Hepatocyte (in vitro differentiated cells): ENCODE measurements around the gene USP24. TPM values are rescaled to one million over a fixed set of nuclear protein-coding genes. Genes with fewer than 3 reads are reported as not detected.

ENCODE experiments used
- DNase-seq: peaks from one replicate; pipeline ENCODE4 v3.0.0-alpha.2; 2016; ENCODE audit warnings: low spot score
- H2AFZ ChIP-seq: fragments of 200-600 bp; sonication (generic); 2 replicates; pipeline ENCODE4 v1.6.0; 2016; ENCODE audit warnings: antibody characterized with exemption, mild to moderate bottlenecking
- H3K27ac ChIP-seq: fragments of 200-600 bp; sonication (generic); 2 replicates; pipeline ENCODE4 v1.5.1; 2016; ENCODE audit warnings: mild to moderate bottlenecking
- H3K27me3 ChIP-seq: fragments of 200-600 bp; sonication (generic); 2 replicates; pipeline ENCODE4 v1.6.1; 2016
- H3K36me3 ChIP-seq: fragments of 200-600 bp; sonication (generic); replicated peaks from 2 replicates; pipeline ENCODE4 v1.5.1; 2016; ENCODE audit warnings: low read depth; ENCODE audit not compliant: insufficient read depth
- H3K4me1 ChIP-seq: fragments of 200-600 bp; sonication (generic); 2 replicates; pipeline ENCODE4 v1.5.1; 2016; ENCODE audit warnings: mild to moderate bottlenecking, moderate library complexity; ENCODE audit not compliant: insufficient read depth
- H3K4me2 ChIP-seq: fragments of 200-600 bp; sonication (generic); 2 replicates; pipeline ENCODE4 v1.6.0; 2016
- H3K4me3 ChIP-seq: fragments of 200-600 bp; sonication (generic); 2 replicates; pipeline ENCODE4 v1.5.1; 2016; ENCODE audit warnings: mild to moderate bottlenecking
- H3K79me2 ChIP-seq: fragments of 200-600 bp; sonication (generic); 2 replicates; pipeline ENCODE4 v1.6.0; 2017; ENCODE audit warnings: mild to moderate bottlenecking
- H3K9me2 ChIP-seq: fragments of 200-600 bp; sonication (generic); replicated peaks from 2 replicates; pipeline ENCODE4 v1.6.0; 2017; ENCODE audit warnings: mild to moderate bottlenecking; ENCODE audit not compliant: insufficient read depth
- H3K9me3 ChIP-seq: fragments of 200-600 bp; sonication (generic); 2 replicates; pipeline ENCODE4 v1.5.1; 2016; ENCODE audit warnings: low read depth, mild to moderate bottlenecking
- H4K20me1 ChIP-seq: fragments of 200-600 bp; sonication (generic); 2 replicates; pipeline ENCODE4 v1.6.0; 2016; ENCODE audit warnings: mild to moderate bottlenecking; ENCODE audit not compliant: insufficient read depth, poor library complexity, severe bottlenecking
- CTCF ChIP-seq: fragments of 200-600 bp; sonication (generic); IDR thresholded peaks from 2 replicates; pipeline ENCODE4 v1.5.1; 2016; ENCODE audit warnings: antibody characterized with exemption, mild to moderate bottlenecking; ENCODE audit not compliant: poor library complexity
- EZH2 ChIP-seq: fragments of 200-600 bp; sonication (generic); IDR thresholded peaks from 2 replicates; pipeline ENCODE4 v1.6.1; 2016; ENCODE audit warnings: antibody characterized with exemption, mild to moderate bottlenecking, borderline replicate concordance
- EZH2phosphoT487 ChIP-seq: fragments of 200-600 bp; sonication (generic); IDR thresholded peaks from one replicate; pipeline ENCODE4 v1.6.1; 2018; ENCODE audit warnings: antibody characterized with exemption, mild to moderate bottlenecking, low read depth, moderate library complexity; ENCODE audit not compliant: unreplicated experiment, severe bottlenecking
- WGBS: methylation state at CpG from one replicate; pipeline ENCODE4 v1.1.6; 2016; ENCODE audit warnings: low lambda C conversion rate; ENCODE audit errors: missing lambda C conversion rate; 5-methylcytosine and 5-hydroxymethylcytosine counted together
- polyA plus RNA-seq: library from polyadenylated mRNA; unstranded; fragments of >200 nt; fragmentation: Nextera tagmentation; extraction: Ambion mirVana; gene quantifications from 2 replicates; pipeline ENCODE4 v1.2.1, GENCODE V29; 2016
- total RNA-seq: library from RNA; depleted of rRNA; stranded (reverse); fragments of >200 nt; gene quantifications from 2 replicates; pipeline ENCODE4 v1.2.3, GENCODE V29; 2014

Gene USP24
- total and polyA plus RNA-seq, 2 experiments from 2014 or later, result 9.3 to 41.9 TPM

GRCh38 chr1:55209247-55209646 is 5.9 kb downstream of the USP24 start:
- H3K79me2 ChIP-seq, result peaks cover 95% of the 10 kb centered on the region
- H3K4me2 ChIP-seq, result peak overlapping the region; percentile 25
- H3K9me2 ChIP-seq, result no peaks in the 10 kb centered on the region
- 13% methylated on average over 2 of the region's 2 CpGs for WGBS
- H3K27ac ChIP-seq, result no peak overlapping the region
- no peak for TF ChIP-seq EZH2phosphoT487
- no peak for TF ChIP-seq CTCF
- TF ChIP-seq EZH2, result no peak
- peaks cover 49% of the 10 kb centered on the region for H3K4me1 ChIP-seq
- no peaks in the 10 kb centered on the region for H3K27me3 ChIP-seq
- no peak overlapping the region for H3K4me3 ChIP-seq
- no peak overlapping the region for H2AFZ ChIP-seq
- H3K9me3 ChIP-seq, result no peaks in the 10 kb centered on the region
- DNase-seq, result no peak
- H3K36me3 ChIP-seq, result no peaks in the 10 kb centered on the region
- H4K20me1 ChIP-seq, result peaks cover 55% of the 10 kb centered on the region

- Histone ChIP-seq H2AFZ (no peak overlapping the region), H3K79me2 (peaks cover 95% of the 10 kb centered on the region), H4K20me1 (peaks cover 46% of the 10 kb centered on the region), H3K4me3 (no peak overlapping the region), H3K9me3 (no peaks in the 10 kb centered on the region), H3K9me2 (no peaks in the 10 kb centered on the region), H3K27ac (no peak overlapping the region), H3K36me3 (no peaks in the 10 kb centered on the region), H3K4me1 (peaks cover 23% of the 10 kb centered on the region), H3K4me2 (no peak overlapping the region), H3K27me3 (no peaks in the 10 kb centered on the region)
- DNase-seq, result no peak
- TF ChIP-seq CTCF, result no peak
- no peak for TF ChIP-seq EZH2phosphoT487
- no peak for TF ChIP-seq EZH2
- WGBS, result 70% methylated on average over 2 of the region's 2 CpGs
Measured at GRCh38 chr1:55206210-55206609, 9.0 kb downstream of the USP24 start.

GRCh38 chr1:55204997-55205396 is 10.2 kb downstream of the USP24 start:
- Histone ChIP-seq H3K4me3 (no peak overlapping the region), H3K4me2 (no peak overlapping the region), H3K9me3 (no peaks in the 10 kb centered on the region), H3K36me3 (no peaks in the 10 kb centered on the region), H2AFZ (no peak overlapping the region), H3K9me2 (no peaks in the 10 kb centered on the region), H3K27ac (no peak overlapping the region), H3K79me2 (peaks cover 97% of the 10 kb centered on the region), H4K20me1 (peaks cover 36% of the 10 kb centered on the region), H3K4me1 (peaks cover 17% of the 10 kb centered on the region), H3K27me3 (no peaks in the 10 kb centered on the region)
- no peak for DNase-seq
- TF ChIP-seq EZH2 (no peak), EZH2phosphoT487 (no peak), CTCF (no peak)
- WGBS, result 60% methylated on average over 1 of the region's 1 CpG

GRCh38 chr1:55203064-55203463 is 12.1 kb downstream of the USP24 start:
- TF ChIP-seq EZH2phosphoT487 (no peak), CTCF (no peak), EZH2 (no peak)
- Histone ChIP-seq H3K9me3 (no peaks in the 10 kb centered on the region), H3K4me2 (no peak overlapping the region), H2AFZ (no peak overlapping the region), H4K20me1 (peaks cover 37% of the 10 kb centered on the region), H3K9me2 (no peaks in the 10 kb centered on the region), H3K27ac (no peak overlapping the region), H3K27me3 (no peaks in the 10 kb centered on the region), H3K79me2 (peaks cover 97% of the 10 kb centered on the region), H3K4me3 (no peak overlapping the region), H3K4me1 (peaks cover 10% of the 10 kb centered on the region), H3K36me3 (no peaks in the 10 kb centered on the region)
- no peak for DNase-seq
- whole genome bisulfite sequencing, result 97% methylated on average over 2 of the region's 2 CpGs
